HG03521 (cell line): ENCODE measurements around the gene PGA3.
"Not testable (repeated sequence)": the region's sequence is repeated elsewhere in the genome, so short reads cannot be mapped to it uniquely, and the experiment has no call there.

Experiments
- ATAC-seq: cut with Tn5 transposase; IDR thresholded peaks from one replicate; pipeline ENCODE4 v1.9.1; 2021; ENCODE audit warnings: mild to moderate bottlenecking, moderate library complexity; ENCODE audit not compliant: unreplicated experiment

PGA3 gene

DNA sequence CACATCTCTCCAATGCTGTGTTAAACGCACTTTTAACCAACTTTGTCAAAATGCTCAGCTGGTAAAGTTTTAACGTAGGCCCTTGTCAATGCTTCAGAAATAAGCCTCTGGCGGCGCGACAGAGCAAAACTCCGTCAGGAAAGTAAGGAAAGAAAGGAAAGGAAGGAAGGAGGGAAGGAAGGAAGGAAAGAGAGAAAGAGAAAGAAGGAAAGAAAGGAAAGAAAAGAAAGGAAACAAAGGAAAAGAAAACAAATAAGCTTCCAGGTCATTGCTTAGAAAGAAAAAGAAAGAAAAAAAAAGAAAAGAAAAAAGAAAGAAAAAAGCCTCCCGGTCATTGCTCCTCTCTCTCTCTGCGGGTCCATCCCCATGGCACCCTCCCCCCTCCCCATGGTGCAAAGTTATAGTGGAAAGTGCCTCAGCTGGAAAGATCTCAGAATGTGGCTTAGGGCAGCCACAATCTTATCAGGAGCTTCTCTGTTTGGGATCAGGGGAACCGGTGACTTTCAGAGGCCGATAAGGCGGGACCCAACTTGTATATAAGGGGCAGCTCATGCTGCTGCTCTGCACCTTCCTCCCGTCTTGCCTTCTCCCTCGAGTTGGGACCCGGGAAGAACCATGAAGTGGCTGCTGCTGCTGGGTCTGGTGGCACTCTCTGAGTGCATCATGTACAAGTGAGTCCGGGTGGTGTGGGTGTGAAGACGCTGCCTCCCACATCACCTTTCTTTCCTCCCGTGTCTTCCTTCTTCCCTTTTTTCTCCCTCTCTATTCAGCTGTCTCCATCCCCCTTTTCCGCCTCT is at the start of gene PGA3:
PGA3 (plus strand) TSS at position 566 of the 797 bp plus-strand sequence; CDS start at position 616, 50 bp downstream.
- ATAC-seq, result not testable (repeated sequence)

DNA sequence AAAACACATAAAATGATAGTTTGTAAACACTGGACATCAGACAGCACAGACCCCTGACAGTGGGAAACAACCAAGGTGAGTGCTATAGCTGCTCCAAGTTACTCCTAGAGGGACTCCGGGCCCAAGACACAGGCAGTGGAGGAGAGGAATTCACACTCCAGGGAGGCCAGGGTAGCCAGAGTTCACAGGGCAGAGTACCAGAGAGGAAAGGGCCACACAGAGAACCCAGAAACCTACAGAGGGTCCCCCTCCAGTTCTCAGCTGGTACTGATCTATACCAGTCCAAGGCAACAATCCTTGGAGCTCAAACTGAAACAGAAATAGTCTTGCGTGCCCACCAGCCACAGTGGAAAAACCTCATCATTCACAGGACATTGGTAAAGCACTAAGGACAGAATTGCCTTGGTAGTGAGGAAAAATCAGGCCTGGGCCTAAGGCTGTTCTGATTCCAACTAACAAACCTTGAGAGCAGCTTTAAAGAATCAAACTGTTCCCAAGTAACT is 49.7 kb upstream of the PGA3 start:
- ATAC-seq, result no peak

DNA sequence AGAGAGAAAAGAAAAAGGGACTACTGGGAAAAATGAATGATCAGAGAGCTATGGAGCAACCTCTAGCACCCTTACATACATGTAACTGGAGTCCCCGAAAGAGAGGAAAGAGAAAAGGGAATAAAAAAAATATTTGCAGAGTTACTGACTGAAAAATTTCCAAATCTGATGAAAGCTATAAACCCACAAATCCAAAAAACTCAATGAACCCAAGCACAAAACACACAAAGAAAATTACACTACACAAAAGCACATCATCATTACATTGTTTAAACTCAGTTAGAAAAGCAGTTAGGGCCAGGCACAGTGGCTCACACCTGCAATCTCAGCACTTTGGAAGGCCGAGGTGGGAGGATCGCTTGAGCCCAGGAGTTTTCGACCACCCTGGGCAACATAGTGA is 48.8 kb upstream of the PGA3 start:
- no peak for ATAC-seq

DNA sequence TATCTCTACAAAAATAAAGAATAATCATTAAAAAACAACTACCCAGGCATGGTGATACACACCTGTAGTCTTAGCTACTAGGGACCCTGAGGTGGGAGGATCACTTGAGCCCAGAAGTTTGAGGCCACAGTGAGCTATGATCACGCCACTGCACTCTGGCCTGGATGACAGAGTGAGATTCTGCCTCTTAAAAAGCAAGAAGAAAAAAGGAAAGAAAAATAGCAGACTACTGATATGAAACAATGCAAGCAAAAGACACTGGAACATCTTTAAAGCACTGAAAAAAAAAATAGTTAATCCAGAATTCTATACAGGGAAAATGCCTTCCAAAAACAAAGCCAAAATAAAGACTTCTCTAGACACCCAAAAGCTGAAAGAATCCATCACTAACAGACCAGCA is 48.0 kb upstream of the PGA3 start:
- no peak for ATAC-seq

DNA sequence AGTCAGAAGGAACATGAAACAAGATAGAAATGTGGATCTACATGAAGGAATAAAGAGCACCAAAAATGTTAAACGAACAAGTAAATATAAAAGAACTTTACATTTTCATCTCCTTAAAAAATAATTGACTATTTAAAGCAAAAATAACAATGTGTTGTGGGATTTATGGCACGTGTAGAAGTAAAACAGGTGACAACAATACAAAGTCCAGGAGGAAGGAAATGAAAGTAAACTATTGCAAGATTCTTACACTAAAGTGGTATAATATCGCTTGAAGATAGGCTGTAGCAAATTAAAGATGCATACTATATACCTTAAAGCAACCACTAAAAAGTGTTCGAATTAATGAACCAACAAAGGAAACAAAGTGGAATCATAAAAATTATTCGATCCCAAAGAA is 47.6 kb upstream of the PGA3 start:
- no peak for ATAC-seq

DNA sequence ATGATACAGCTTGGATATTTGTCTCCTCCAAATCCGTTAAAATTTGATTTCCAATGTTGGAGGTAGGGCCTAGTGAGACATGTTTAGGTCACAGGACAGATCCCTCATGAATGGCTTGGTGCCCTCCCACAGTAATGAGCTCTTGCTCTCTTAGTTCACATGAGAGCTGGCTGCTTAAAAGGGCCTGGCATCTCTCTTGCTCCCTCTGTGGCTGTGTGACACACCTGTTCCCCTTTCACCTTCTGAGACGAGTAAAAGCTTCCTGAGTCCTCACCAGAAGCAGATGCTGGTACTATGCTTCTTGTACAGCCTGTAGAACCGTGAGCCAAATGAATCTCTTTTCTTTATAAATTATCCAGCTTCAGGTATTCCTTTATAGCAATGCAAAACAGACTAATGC is 45.6 kb upstream of the PGA3 start:
- no peak for ATAC-seq

DNA sequence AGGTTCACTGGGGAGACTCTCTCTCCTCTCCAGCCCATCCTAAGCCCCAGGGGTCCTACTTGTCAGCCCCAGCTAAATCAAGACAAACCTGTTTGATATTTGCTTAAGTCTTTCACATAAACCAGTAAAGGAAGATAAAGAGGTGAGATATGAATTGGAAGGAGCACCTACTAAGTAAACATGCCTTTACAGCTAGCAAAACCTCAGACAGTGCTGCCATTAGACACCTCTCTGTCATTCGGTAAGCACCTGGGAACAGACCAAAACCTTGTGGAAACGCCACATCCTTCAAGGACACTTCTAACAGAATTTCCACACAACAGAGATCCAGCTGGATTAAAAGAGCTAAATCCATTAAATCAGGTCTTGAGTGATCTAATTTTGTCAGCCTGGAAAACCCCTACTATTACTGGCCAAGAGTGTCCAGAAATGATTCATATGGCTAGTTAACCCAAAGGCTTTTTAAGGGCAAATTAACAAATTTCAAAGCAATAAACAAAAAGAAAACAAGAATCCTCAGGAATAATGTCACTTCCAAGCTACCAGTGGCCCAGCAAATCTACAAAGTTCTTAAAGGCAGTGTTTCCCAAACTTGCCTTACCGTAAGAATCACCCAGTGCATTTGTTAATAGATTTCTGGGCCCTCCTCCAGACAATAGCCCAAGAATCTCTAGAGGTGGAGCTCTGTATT is 44.5 kb upstream of the PGA3 start:
- no peak for ATAC-seq

DNA sequence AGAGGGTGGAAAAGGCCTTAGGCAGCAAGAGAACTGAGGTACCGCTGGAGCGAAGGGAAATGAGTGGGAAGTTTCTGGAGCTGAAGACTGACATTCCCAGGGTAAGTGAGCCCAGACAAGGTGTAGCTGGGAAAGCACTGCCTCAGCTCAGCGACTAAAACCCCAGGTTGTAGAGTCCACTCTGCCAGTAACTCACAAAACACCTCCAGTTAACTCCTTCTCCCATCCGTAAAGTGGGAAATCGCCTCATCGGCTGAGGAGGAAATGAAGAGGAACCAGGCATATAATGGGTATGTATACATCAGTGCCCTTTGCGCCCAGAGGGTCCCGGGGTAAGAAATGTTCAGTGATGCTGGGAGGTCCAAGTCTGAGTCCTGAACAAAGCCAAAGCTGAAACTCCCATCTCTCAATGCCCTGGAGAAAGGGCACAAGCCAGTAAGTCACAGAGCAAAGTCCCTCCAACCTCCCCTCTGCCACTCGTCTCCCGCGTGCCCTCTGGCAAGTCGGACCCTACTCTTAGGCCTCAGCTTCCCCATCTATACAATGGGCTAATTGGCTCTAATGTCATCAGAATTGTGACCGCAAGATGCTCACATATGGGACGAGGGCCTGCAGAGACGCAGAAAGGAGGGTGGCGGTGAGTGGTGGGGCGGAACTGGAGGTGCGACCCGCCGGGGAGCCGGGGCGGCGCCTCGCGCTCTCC is 42.7 kb upstream of the PGA3 start:
- ATAC-seq, result no peak

DNA sequence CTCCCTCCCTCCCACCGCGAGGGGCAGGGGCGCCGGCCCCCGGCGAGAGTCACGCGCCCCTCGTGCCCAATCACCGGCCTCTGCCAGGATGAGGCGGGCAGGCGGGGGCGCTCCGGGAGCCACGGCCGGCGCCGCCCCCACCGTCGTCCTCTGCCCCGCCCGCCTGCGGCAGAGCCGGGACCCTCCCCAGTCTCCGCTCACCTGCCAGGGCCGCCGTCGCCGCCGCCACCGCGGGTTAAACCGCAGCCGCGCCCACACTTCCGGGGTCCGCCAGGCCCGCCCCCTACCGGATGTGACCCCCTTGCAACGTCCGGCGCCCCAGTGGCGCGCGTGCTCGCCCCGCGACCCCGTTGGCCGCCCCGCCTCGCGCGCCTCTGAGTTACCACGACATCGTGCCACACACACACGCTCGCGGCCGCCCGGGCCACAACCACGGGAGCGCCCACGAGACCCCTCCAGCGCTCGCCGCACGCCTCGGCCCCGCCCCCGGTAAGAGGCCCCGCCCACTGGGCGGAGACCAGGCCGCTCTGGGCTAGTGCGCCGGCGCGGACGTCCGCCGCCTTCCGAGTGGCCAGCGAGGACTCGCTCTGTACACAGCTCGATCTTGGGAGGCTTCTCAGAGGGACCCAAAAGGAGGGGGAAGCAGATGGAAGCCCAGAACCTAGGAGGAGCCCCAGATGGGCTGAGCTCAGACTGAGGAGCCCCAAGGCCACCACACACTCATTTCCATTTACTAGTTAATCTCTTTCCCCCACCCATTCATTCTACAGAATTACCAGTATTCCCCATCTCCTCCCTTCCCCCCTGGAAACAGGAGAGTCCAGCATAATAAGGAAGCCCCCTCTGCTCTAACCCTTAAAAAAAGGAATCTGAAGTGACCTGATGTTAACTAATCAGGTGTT is 41.9 kb upstream of the PGA3 start, which contains the start of gene VPS37C:
VPS37C (minus strand) TSS at position 237 of the 902 bp plus-strand sequence. CDS start 22,597 bp downstream, outside the sequence.
- peak; percentile 73 for ATAC-seq

DNA sequence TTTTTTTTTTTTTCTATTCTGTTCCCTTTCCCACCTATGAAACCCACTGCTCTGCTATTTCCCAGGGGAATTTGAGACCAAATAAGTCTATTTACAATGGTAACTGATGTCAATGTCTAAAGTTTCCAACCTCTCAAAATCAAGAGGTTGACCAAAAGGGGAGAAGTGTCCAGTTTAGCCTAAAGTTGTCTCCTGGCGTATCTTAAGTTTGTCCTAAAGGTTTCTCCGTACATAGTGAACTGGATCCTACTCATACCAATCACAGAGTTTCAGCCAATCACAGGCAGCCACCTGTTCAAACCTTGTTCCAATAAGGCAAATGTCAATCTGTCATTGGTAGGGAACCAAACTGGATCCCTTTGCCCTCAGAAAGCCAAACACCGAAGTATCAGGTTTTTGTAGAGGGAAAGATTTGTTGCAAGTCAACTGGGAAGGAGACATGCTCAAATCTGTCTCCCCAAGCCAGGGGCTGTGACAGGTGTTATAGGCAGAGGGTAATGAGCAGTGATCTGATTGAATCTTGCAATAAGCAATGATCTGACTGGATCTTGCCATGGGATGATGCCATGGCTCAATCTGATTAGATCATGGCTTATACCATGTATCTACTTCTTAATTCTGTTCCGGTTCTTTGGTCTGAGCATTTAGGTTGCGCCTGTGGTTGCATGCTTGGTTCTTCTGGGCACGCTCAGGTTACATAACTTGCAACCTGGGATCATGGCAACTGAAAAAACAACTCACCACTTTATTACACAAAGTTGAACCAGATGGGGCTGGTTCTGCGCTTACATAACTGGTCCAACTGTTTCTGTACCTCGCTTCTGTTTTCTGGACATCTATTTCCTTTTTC is 41.0 kb upstream of the PGA3 start:
- no peak for ATAC-seq

DNA sequence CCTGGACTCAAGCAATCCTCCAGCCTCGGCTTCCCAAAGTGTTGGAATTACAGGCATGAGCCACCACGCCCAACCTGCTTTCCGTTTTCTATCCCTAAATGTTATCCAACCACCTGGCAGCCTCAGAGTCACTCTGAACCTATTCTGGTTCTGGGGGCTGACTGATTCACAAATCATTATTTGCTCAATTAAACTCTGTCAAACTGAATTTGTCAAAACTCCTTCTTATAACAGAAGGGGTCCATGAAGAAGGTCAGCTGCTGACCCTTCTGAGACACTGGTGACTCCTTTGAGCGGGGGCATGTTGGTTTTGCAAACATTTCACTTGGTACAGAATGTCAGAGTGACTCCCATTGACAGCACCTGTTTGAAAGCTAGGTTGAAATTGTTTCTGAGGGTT is 40.3 kb upstream of the PGA3 start:
- no peak for ATAC-seq

DNA sequence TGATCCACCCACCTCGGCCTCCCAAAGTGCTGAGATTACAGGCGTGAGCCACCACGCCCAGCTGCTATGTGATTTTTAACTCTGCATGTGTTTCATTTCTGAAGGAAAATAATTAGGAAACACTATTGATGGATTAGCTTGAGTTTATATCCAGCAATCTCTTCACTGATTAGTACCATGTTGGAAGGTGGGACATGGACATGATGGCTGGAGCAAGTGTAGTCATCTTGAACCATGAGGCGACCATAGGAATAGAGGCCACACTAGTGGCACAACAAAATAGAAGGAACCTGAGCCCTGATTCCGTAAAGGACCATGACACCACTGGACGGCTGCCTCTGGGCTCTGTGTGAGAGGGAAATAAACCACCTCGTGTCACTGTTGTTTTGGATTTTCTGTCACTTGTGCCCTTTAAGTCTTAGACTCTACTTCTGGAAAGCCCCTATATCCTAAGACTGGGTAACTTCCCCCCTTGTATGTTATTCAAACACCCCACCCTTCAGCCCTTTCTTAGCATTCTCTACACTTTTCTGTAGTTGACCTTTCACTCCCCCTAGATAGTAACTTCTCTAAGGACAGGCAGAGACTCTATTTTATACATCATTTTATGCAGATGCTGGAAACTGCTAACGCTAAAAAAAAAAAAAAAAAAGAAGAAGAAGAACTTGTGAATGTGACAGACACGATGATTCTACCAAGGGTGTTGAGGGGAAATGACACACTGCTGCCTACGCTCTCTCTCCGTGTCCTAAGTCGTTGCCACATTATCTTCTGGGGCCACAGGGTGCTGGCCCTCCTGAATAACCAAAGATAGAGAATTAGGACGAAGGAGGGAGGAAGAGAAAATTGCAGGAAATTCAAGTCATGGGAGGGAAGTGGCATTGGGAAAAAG is 39.4 kb upstream of the PGA3 start:
- ATAC-seq, result no peak

DNA sequence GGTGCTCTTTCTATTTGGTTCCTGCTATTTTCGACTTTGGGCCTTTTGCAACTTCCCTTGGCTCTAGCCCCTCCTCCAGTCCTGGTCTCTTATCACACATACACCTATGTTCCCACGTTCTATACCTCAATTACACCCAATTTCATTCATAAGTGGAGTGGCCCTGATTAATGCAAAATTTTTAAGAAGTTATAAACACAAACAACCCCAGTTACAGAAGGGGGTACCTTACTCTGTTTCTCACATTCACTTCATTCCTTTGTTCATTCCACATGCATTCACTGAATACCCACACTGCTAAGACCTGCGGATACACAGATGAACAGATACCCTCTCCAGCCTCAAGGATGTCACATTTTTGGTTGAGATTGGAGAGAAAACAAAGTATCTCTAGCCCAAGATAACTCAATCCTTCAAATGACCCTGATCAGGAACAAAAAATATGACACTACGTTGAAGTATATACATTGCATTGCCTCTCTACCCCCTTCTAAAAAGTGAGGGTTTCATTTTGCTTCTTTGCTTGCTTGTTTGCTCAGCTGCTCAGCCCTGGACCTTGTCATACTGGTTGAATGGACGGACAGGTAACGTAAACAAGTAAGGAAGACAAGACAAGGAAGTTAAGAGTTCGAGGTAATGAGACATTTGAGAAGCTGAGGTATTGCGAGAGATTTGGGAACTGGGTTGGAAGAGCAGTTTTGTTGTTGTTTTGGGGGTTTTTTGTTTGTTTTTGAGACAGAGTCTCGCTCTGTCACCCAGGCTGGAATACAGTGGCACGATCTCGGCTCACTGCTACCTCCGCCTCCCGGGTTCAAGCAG is 38.5 kb upstream of the PGA3 start:
- no peak for ATAC-seq

DNA sequence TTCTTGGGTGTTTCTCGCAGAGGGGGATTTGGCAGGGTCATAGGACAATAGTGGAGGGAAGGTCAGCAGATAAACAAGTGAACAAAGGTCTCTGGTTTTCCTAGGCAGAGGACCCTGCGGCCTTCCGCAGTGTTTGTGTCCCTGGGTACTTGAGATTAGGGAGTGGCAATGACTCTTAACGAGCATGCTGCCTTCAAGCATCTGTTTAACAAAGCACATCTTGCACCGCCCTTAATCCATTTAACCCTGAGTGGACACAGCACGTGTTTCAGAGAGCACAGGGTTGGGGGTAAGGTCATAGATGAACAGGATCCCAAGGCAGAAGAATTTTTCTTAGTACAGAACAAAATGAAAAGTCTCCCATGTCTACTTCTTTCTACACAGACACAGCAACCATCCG is 37.5 kb upstream of the PGA3 start:
- not testable (repeated sequence) for ATAC-seq

DNA sequence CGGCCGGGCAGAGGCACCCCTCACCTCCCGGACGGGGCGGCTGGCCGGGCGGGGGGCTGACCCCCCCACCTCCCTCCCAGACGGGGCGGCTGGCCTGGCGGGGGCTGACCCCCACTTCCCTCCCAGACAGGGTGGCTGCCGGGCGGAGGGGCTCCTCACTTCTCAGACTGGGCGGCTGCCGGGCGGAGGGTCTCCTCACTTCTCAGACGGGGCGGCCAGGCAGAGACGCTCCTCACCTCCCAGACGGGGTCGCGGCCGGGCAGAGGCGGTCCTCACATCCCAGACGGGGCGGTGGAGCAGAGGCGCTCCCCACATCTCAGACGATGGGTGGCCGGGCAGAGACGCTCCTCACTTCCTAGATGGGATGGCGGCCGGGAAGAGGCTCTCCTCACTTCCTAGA is 37.0 kb upstream of the PGA3 start:
- not testable (repeated sequence) for ATAC-seq

DNA sequence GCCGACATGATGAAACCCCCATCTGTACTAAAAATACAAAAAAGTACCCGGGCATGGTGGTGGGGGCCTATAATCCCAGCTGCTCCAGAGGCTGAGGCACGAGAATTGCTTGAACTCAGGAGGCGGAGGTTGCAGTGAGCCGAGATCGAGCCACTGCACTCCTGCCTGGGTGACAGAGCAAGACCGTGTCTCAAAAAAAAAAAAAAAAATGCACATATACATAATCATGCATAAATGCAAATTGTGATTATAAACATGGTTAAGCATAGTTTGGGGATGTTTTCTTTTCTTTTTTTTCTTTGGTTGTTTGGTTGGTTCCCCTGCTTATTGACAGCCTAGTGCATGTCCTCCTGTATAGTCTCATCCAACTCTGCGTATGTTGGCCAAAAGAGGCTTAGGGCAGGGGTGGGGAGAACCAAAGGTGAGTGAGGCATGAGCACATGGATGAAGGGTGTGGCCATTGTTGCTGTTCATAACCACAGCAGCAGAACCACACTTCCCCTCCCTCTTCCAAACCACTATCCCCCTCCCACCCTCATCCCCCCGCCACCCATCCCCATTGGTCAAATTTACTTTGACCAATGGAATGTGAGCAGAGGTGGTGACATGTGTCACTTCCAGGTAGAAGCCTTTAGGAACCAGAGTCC is 35.1 kb upstream of the PGA3 start:
- no peak for ATAC-seq

DNA sequence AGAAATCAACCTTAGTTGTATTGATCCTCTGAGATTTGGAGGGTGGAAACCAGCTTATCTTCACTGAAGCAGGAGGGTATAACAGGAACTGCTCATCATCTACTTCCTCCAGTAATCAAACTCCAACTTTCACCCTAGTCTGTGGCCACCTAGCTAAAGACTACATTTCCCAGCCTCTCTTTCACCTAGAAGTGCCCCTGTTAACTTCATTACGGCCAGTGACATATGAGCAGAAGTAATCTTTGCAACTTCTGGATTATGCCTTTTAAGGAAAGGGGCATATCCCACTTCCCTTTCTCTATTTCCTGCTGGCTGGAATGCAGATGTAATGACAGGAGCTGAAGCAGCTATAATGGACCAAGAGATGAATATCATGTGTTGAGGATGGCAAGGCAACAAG is 34.5 kb upstream of the PGA3 start:
- ATAC-seq, result no peak
